H4 (cell line): Measurements from ENCODE around the gene BRD1. TPM values are rescaled to one million over a fixed set of nuclear protein-coding genes. Genes with fewer than 3 reads are reported as not detected.

Experiments
- DNase-seq: peaks from one replicate; pipeline ENCODE4 v3.0.0-alpha.2; 2015; ENCODE audit warnings: low spot score
- total RNA-seq: library from RNA; depleted of rRNA; stranded (reverse); fragments of >200 nt; shearing (Covaris generic); gene quantifications from 2 replicates; pipeline ENCODE4 v1.2.3, GENCODE V29; 2014

The BRD1 gene
- total RNA-seq, 1 experiment from 2014 or later, result 7.3 TPM

GRCh38 chr22:49801391-49802060 is 26.1 kb downstream of the BRD1 start:
- no peak for DNase-seq

GRCh38 chr22:49800408-49801238 is 27.1 kb downstream of the BRD1 start:
- no peak for DNase-seq

GRCh38 chr22:49799431-49800075 is 28.1 kb downstream of the BRD1 start:
- no peak for DNase-seq

GRCh38 chr22:49798486-49799151 is 29.1 kb downstream of the BRD1 start:
- DNase-seq, result no peak

GRCh38 chr22:49797706-49798105 is 30.0 kb downstream of the BRD1 start:
- DNase-seq, result no peak

- DNase-seq, result no peak
Observed at GRCh38 chr22:49796596-49797270, 30.9 kb downstream of the BRD1 start.

GRCh38 chr22:49795521-49795920 is 32.2 kb downstream of the BRD1 start:
- DNase-seq, result no peak

GRCh38 chr22:49793871-49794270 is 33.8 kb downstream of the BRD1 start:
- DNase-seq, result no peak

GRCh38 chr22:49793296-49793695 is 34.4 kb downstream of the BRD1 start:
- DNase-seq, result no peak

GRCh38 chr22:49792107-49792506 is 35.6 kb downstream of the BRD1 start:
- DNase-seq, result no peak

GRCh38 chr22:49791682-49792081 is 36.0 kb downstream of the BRD1 start:
- no peak for DNase-seq

- DNase-seq, result no peak
Observed at GRCh38 chr22:49790912-49791311, 36.8 kb downstream of the BRD1 start.

GRCh38 chr22:49789289-49790141 is 38.2 kb downstream of the BRD1 start:
- DNase-seq, result no peak

GRCh38 chr22:49788504-49788903 is 39.2 kb downstream of the BRD1 start:
- DNase-seq, result no peak

GRCh38 chr22:49787861-49788260 is 39.8 kb downstream of the BRD1 start:
- DNase-seq, result no peak

GRCh38 chr22:49786976-49787706 is 40.5 kb downstream of the BRD1 start:
- no peak for DNase-seq

- no peak for DNase-seq
Observed at GRCh38 chr22:49785841-49786471, 41.7 kb downstream of the BRD1 start.

- DNase-seq, result no peak
Observed at GRCh38 chr22:49785046-49785521, 42.6 kb downstream of the BRD1 start.

GRCh38 chr22:49784630-49784971 is 43.1 kb downstream of the BRD1 start:
- no peak for DNase-seq
